Prostate gland (tissue), 2 donors: ENCODE results near the gene CSGALNACT2. TPM values are rescaled to one million over a fixed set of nuclear protein-coding genes. Genes with fewer than 3 reads are reported as not detected.

Source experiments
- DNase-seq: peaks from one replicate; pipeline ENCODE4 v3.0.0-alpha.2; 2019; ENCODE audit warnings: low spot score
- H3K27ac ChIP-seq, 2 donors: fragments of 200-600 bp; sonication (generic); 2 replicates each; pipeline ENCODE4 v1.5.1; 2017 to 2019
- H3K27me3 ChIP-seq: fragments of 200-600 bp; sonication (generic); replicated peaks from 2 replicates; pipeline ENCODE4 v1.5.1; 2019; ENCODE audit not compliant: insufficient read depth
- H3K36me3 ChIP-seq, 2 donors: fragments of 200-600 bp; sonication (generic); 1 replicate in 1 of 2; 2 replicates in 1 of 2; pipeline versions ENCODE4 v1.5.1 to v1.8.1; 2017 to 2019
- H3K4me1 ChIP-seq: fragments of 200-600 bp; sonication (generic); replicated peaks from 2 replicates; pipeline ENCODE4 v1.5.1; 2019
- H3K4me3 ChIP-seq, 2 donors: fragments of 200-600 bp; sonication (generic); 2 replicates each; pipeline ENCODE4 v1.5.1; 2017 to 2019
- H3K9me3 ChIP-seq: fragments of 200-600 bp; sonication (generic); 2 replicates; pipeline ENCODE4 v1.5.1; 2017
- CTCF ChIP-seq, 4 experiments: fragments of 200-600 bp in 2 of 4; fragments of 450-650 bp in 2 of 4; sonication (generic) in 2 of 4; IDR thresholded peaks; 1 replicate in 3 of 4; 2 replicates in 1 of 4; pipeline ENCODE4 v1.5.1; 2016 to 2019; ENCODE audit warnings: antibody characterized with exemption in 4 of 4, mild to moderate bottlenecking in 2 of 4, moderate library complexity in 2 of 4
- POLR2A ChIP-seq: fragments of 450-650 bp; IDR thresholded peaks from one replicate; pipeline ENCODE4 v1.6.1; 2016; ENCODE audit warnings: antibody characterized with exemption, mild to moderate bottlenecking
- POLR2AphosphoS5 ChIP-seq: sonication (generic); formaldehyde crosslinking; IDR thresholded peaks from one replicate; pipeline ENCODE4 v1.6.1; 2017; ENCODE audit warnings: antibody characterized with exemption
- WGBS: methylation state at CpG from one replicate; pipeline ENCODE4 v1.1.5; 2018; 5-methylcytosine and 5-hydroxymethylcytosine counted together
- intact Hi-C: fragments of 100-400 bp; cut with DNase I; formaldehyde crosslinking; loops from one replicate; pipeline ENCODE4 v1.14.2; 2022
- total RNA-seq, 2 donors: library from RNA; depleted of rRNA; stranded (reverse); fragments of >200 nt; gene quantifications; one replicate each; pipeline ENCODE4 v1.1.0, GENCODE V29; 2016

The CSGALNACT2 gene
- total RNA-seq, 2 donors from 2014 or later, result 10.0 to 15.9 TPM

DNA sequence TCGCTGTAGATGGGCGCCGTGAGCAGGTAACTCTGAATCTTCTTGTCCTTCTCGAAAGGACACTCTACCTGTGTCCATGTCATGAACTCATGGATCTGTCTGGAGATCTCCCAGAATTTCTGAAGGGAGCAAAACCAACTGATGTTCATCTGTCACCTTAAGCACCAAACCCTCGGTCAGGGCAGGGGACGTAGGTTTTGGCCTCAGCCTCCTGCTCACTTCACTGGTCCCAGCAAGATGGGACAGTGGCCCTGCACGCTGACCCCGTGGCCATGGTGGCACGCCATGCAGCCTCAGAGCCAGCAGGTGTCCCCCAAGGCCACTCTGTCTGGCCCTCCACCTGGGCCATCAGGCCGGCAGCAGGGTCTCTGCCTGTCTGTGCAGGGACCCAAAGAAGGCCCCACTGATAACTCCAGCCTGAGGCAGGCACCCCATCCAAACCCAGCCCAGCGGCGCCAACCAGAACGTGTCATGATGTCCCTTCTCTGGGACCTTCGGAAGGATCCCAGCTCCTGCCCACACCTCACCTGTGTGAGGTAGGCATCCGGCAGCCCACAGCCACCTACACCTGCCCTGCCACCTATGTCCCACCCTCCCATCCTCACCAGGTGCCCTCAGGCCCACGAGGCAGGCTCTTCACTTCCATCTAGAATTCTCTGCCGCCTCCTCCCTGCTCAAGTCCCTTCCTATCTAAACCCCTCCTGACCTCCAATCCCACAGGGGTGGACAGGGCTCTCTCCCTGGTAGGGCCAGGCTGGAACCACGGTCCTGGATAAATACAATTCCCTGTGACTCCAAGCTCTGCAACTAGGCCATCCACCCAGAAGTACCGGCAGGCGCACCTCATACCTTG is 59.0 kb downstream of the CSGALNACT2 start:
- no peaks in the 10 kb centered on the region for H3K27me3 ChIP-seq
- H3K9me3 ChIP-seq, result no peaks in the 10 kb centered on the region
- peaks cover 10% of the 10 kb centered on the region for H3K4me1 ChIP-seq
- H3K27ac ChIP-seq, result no peak overlapping the region
- no peak overlapping the region for H3K4me3 ChIP-seq
- DNase-seq, result no peak
- intact Hi-C loops, result no loop called here
- H3K36me3 ChIP-seq, result no peaks in the 10 kb centered on the region
- WGBS, result 94% methylated on average over 20 of the region's 20 CpGs
- TF ChIP-seq POLR2A (no peak), POLR2AphosphoS5 (no peak), CTCF (IDR thresholded peaks at IDR 0.05) (no peak)

DNA sequence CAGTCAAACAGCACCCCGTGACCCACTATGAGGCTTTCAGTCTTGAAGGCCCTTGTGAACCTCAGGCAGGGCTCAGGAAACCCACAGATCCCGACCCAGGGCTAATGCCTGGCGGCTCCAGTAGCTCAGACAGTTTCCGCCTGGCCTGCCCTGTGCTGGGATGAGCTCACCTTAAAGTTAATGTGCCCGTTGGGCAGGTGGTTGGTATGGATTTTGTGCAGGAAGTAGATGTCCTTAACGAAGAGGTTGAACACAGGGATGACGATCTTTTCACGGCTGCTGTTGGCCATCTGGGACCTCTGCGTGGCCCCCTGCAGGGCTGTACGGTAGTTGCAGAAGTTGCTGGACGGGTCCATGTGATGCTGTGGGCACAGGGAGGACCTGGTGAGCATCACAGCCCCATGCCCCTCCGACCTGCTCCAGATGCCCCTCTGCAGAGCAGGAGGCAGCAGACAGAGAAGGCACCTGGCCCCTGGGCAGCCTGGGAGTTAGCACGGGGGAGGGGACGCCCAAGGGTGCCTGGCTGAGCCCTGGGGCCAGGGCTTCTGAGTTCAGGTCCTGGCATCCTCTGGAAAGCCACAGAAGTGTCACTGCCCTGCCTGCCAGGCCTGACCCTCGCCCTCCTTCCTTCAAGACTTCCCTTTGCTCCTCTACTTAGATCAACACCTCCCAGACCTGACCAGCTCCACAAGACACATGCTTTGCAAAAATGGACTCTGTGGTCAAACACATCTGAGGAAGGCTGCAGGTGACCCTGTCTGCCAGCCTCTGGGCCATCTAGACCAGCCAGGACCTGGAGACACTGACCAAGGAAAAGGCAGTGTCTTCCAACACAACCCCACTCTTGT is 59.8 kb downstream of the CSGALNACT2 start:
- Histone ChIP-seq H3K27me3 (no peaks in the 10 kb centered on the region), H3K9me3 (no peaks in the 10 kb centered on the region), H3K4me3 (no peak overlapping the region), H3K27ac (no peak overlapping the region), H3K4me1 (peaks cover 10% of the 10 kb centered on the region), H3K36me3 (no peaks in the 10 kb centered on the region)
- 81% methylated on average over 15 of the region's 15 CpGs for WGBS
- no peak for DNase-seq
- no peak for TF ChIP-seq POLR2AphosphoS5
- no peak for TF ChIP-seq CTCF (IDR thresholded peaks at IDR 0.05)
- no peak for TF ChIP-seq POLR2A
- intact Hi-C loops, result no loop called here

DNA sequence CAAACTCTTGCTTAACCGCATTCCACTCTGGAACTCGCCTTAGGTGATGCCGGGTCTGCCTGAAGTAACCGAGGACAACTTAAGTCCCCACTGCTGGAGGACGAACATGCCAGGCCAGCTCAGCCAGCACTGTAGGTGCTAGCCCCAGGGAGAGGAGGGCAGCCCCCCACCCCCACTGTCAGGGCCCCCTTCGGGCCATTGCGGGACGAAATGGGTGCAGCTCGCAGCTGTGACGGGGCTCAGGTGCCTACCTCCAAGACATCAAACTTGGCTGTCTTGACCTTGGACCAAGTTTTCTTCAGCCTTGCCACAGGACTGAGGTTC is 60.4 kb downstream of the CSGALNACT2 start:
- WGBS, result 75% methylated on average over 10 of the region's 10 CpGs
- TF ChIP-seq CTCF (IDR thresholded peaks at IDR 0.05) (no peak), POLR2AphosphoS5 (no peak), POLR2A (no peak)
- Histone ChIP-seq H3K9me3 (no peaks in the 10 kb centered on the region), H3K36me3 (no peaks in the 10 kb centered on the region), H3K4me3 (no peak overlapping the region), H3K27ac (no peak overlapping the region), H3K4me1 (peaks cover 7% of the 10 kb centered on the region), H3K27me3 (no peaks in the 10 kb centered on the region)
- no peak for DNase-seq
- intact Hi-C loops, result no loop called here

GRCh38 chr10:43199088-43199683 is 60.9 kb downstream of the CSGALNACT2 start:
- Histone ChIP-seq H3K27ac (no peak overlapping the region), H3K4me3 (no peak overlapping the region), H3K27me3 (no peaks in the 10 kb centered on the region), H3K9me3 (no peaks in the 10 kb centered on the region), H3K4me1 (peaks cover 3% of the 10 kb centered on the region), H3K36me3 (no peaks in the 10 kb centered on the region)
- intact Hi-C loops, result no loop called here
- no peak for TF ChIP-seq POLR2AphosphoS5
- TF ChIP-seq CTCF (IDR thresholded peaks at IDR 0.05), result no peak
- TF ChIP-seq POLR2A, result no peak
- DNase-seq, result no peak
- WGBS, result 90% methylated on average over 16 of the region's 16 CpGs
